Keratinocyte (primary cell): Measurements from ENCODE around the gene LRCH3. TPM values are rescaled to one million over a fixed set of nuclear protein-coding genes. Genes with fewer than 3 reads are reported as not detected.
A peak's percentile ranks its signal among the peaks of the same experiment; 100 is the strongest.

Experiments used
- DNase-seq: peaks from one replicate; pipeline ENCODE4 v3.0.0-alpha.2; 2011; ENCODE audit warnings: low read depth, missing footprints, low spot score
- FAIRE-seq: peaks from 2 replicates; lab custom pipeline; 2011; peaks lifted over from hg19 to GRCh38; lab: Jason Lieb, UNC
- H2AFZ ChIP-seq: 2 replicates; pipeline ENCODE4 v1.6.0; 2012; ENCODE audit warnings: low read length, control low read depth, inconsistent platforms; ENCODE audit not compliant: control insufficient read depth
- H3K27ac ChIP-seq: 2 replicates; pipeline ENCODE4 v1.5.1; 2011; ENCODE audit warnings: low read length; ENCODE audit not compliant: control insufficient read depth, insufficient read depth
- H3K27me3 ChIP-seq: 3 replicates; pipeline ENCODE4 v1.6.0; 2011; ENCODE audit warnings: low read length; ENCODE audit not compliant: control insufficient read depth, insufficient read depth; ENCODE audit errors: extremely low read depth
- H3K36me3 ChIP-seq, 2 experiments: 2 replicates in 1 of 2; 3 replicates in 1 of 2; pipeline ENCODE4 v1.5.1; 2011; ENCODE audit warnings: low read length in 2 of 2, mild to moderate bottlenecking in 1 of 2; ENCODE audit not compliant: control insufficient read depth in 2 of 2, insufficient read depth in 2 of 2; ENCODE audit errors: extremely low read depth in 1 of 2
- H3K4me1 ChIP-seq: 3 replicates; pipeline ENCODE4 v1.5.1; 2011; ENCODE audit warnings: low read length; ENCODE audit not compliant: control insufficient read depth, insufficient read depth; ENCODE audit errors: extremely low read depth
- H3K4me2 ChIP-seq: 3 replicates; pipeline ENCODE4 v1.6.0; 2011; ENCODE audit warnings: low read depth, low read length; ENCODE audit not compliant: control insufficient read depth, insufficient read depth; ENCODE audit errors: extremely low read depth
- H3K4me3 ChIP-seq, 3 experiments: fragments of 200-600 bp in 1 of 3; sonication (generic) in 1 of 3; 2 replicates in 2 of 3; 3 replicates in 1 of 3; pipeline ENCODE4 v1.5.1; 2011 to 2016; ENCODE audit warnings: low read length in 3 of 3, mild to moderate bottlenecking in 3 of 3, control low read depth in 2 of 3, inconsistent platforms in 1 of 3, low read depth in 1 of 3, mixed read lengths in 1 of 3, mixed run types in 1 of 3, moderate library complexity in 1 of 3; ENCODE audit not compliant: control insufficient read depth in 2 of 3, insufficient read depth in 2 of 3; ENCODE audit errors: extremely low read depth in 1 of 3
- H3K79me2 ChIP-seq: 2 replicates; pipeline ENCODE4 v1.6.0; 2012; ENCODE audit warnings: low read length; ENCODE audit not compliant: control insufficient read depth, insufficient read depth
- H3K9ac ChIP-seq: 3 replicates; pipeline ENCODE4 v1.6.0; 2011; ENCODE audit warnings: low read length; ENCODE audit not compliant: control insufficient read depth, insufficient read depth; ENCODE audit errors: extremely low read depth
- H3K9me1 ChIP-seq: 3 replicates; pipeline ENCODE4 v1.6.0; 2011; ENCODE audit warnings: low read length; ENCODE audit not compliant: control insufficient read depth, insufficient read depth; ENCODE audit errors: extremely low read depth
- H3K9me3 ChIP-seq: 2 replicates; pipeline ENCODE4 v1.5.1; 2012; ENCODE audit warnings: low read depth, low read length; ENCODE audit not compliant: control insufficient read depth
- H4K20me1 ChIP-seq: 3 replicates; pipeline ENCODE4 v1.6.0; 2011; ENCODE audit warnings: low read length; ENCODE audit not compliant: control insufficient read depth, insufficient read depth; ENCODE audit errors: extremely low read depth
- EZH2 ChIP-seq: IDR thresholded peaks from one replicate; pipeline ENCODE4 v1.6.1; 2012; ENCODE audit warnings: inconsistent platforms, mild to moderate bottlenecking, low read length, moderate library complexity
- dilution Hi-C: fragments of 300-500 bp; cut with MboI; formaldehyde crosslinking; loops from one replicate; pipeline ENCODE4 v1.7.0; 2020; ENCODE audit warnings: low sequenced_read_pairs; ENCODE audit not compliant: extremely low pct_ligation_motif_present
- polyA minus RNA-seq, 3 experiments: library from RNA; depleted of rRNA, polyadenylated mRNA; stranded (reverse); fragments of >200 nt; gene quantifications; 1 replicate in 1 of 3; 2 replicates in 1 of 3; 3 replicates in 1 of 3; pipeline ENCODE4 v1.2.3, GENCODE V29; 2011
- polyA plus RNA-seq, 5 experiments: library from polyadenylated mRNA; depleted of rRNA in 3 of 5; stranded (reverse) in 3 of 5; stranded (forward) in 1 of 5; unstranded in 1 of 5; fragments of >200 nt; gene quantifications; 1 replicate in 1 of 5; 2 replicates in 3 of 5; 3 replicates in 1 of 5; pipeline versions ENCODE4 v1.2.1 to v1.2.3, GENCODE V29; 2011 to 2012; ENCODE audit warnings: missing spikeins in 2 of 5, low read depth in 1 of 5, low replicate concordance in 1 of 5
- TF ChIP-seq, protein P1 (sequence below), 3 experiments: IDR thresholded peaks in 1 of 3; conservative IDR thresholded peaks in 1 of 3; optimal IDR thresholded peaks in 1 of 3; 2 replicates in 2 of 3; 3 replicates in 1 of 3; pipeline versions ENCODE3 to v1.5.1; 2011; ENCODE audit warnings: low read length in 3 of 3, mild to moderate bottlenecking in 3 of 3, moderate library complexity in 2 of 3, control low read depth in 1 of 3, inconsistent platforms in 1 of 3; ENCODE audit not compliant: insufficient read depth in 2 of 3; ENCODE audit errors: extremely low read depth in 1 of 3

Gene LRCH3
- polyA plus RNA-seq (31.6 to 50.2 TPM (median 47.4 TPM) in 3 replicates), polyA minus RNA-seq (58.4 to 112 TPM (median 77.9 TPM) in 3 replicates)
- 16.5 TPM for polyA plus RNA-seq (2011; ENCODE audit: low read depth)
- 41.8 and 45.6 TPM in 2 replicates for polyA plus RNA-seq (2011; cell fraction: cytosol; rRNA removed)
- 47.2 and 69.4 TPM in 2 replicates for polyA plus RNA-seq (2011; cell fraction: nucleus; rRNA removed)
- 10.2 and 21.8 TPM in 2 replicates for polyA plus RNA-seq (2012; ENCODE audit: low replicate concordance)
- 21.1 TPM for polyA minus RNA-seq (2011; cell fraction: cytosol; rRNA and poly(A)+ RNA removed)
- 49.9 and 88.2 TPM in 2 replicates for polyA minus RNA-seq (2011; cell fraction: nucleus; rRNA and poly(A)+ RNA removed)

- Histone ChIP-seq H3K27ac (peak within 1 kb of the TSS; percentile 88), H2AFZ (peak within 1 kb of the TSS; percentile 95), H3K4me1 (peaks cover 17% of the 10 kb centered on the region), H3K9me1 (no peaks in the 10 kb centered on the region), H3K4me2 (peak within 1 kb of the TSS; percentile 77), H3K9ac (peak within 1 kb of the TSS; percentile 98), H3K79me2 (peaks cover 48% of the 10 kb centered on the region), H3K4me3 (peak within 1 kb of the TSS; percentile 89 to 93 (median 89)), H3K36me3 (no peaks in the 10 kb centered on the region), H3K9me3 (no peaks in the 10 kb centered on the region), H4K20me1 (peaks cover 2% of the 10 kb centered on the region), H3K27me3 (no peaks in the 10 kb centered on the region)
- dilution Hi-C loops = no loop called here
- TF ChIP-seq EZH2 = no peak
- TF ChIP-seq, protein P1, sequence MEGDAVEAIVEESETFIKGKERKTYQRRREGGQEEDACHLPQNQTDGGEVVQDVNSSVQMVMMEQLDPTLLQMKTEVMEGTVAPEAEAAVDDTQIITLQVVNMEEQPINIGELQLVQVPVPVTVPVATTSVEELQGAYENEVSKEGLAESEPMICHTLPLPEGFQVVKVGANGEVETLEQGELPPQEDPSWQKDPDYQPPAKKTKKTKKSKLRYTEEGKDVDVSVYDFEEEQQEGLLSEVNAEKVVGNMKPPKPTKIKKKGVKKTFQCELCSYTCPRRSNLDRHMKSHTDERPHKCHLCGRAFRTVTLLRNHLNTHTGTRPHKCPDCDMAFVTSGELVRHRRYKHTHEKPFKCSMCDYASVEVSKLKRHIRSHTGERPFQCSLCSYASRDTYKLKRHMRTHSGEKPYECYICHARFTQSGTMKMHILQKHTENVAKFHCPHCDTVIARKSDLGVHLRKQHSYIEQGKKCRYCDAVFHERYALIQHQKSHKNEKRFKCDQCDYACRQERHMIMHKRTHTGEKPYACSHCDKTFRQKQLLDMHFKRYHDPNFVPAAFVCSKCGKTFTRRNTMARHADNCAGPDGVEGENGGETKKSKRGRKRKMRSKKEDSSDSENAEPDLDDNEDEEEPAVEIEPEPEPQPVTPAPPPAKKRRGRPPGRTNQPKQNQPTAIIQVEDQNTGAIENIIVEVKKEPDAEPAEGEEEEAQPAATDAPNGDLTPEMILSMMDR (optimal IDR thresholded peaks at IDR 0.05 in 1 of 3, IDR thresholded peaks at IDR 0.05 in 1 of 3, conservative IDR thresholded peaks at IDR 0.05 in 1 of 3; ENCODE audit: extremely low read depth in 1 of 3, insufficient read depth in 2 of 3, low read length in 3 of 3) = no peak
- DNase-seq (no peak), FAIRE-seq (no peak)
Observed at GRCh38 chr3:197791113-197791891, at the start of gene LRCH3. TSS of gene LRCH3 (plus strand) at chr3:197791254. CDS start at chr3:197791279, 25 bp downstream.

- H3K9ac ChIP-seq = no peak overlapping the region
- no peak overlapping the region for H3K27ac ChIP-seq
- H3K79me2 ChIP-seq = no peaks in the 10 kb centered on the region
- H2AFZ ChIP-seq = no peak overlapping the region
- dilution Hi-C loops = no loop called here
- no peaks in the 10 kb centered on the region for H3K27me3 ChIP-seq
- no peaks in the 10 kb centered on the region for H3K36me3 ChIP-seq
- FAIRE-seq = no peak
- TF ChIP-seq EZH2 = no peak
- TF ChIP-seq, protein P1 (optimal IDR thresholded peaks at IDR 0.05 in 1 of 3, IDR thresholded peaks at IDR 0.05 in 1 of 3, conservative IDR thresholded peaks at IDR 0.05 in 1 of 3; ENCODE audit: extremely low read depth in 1 of 3, insufficient read depth in 2 of 3, low read length in 3 of 3) = no peak
- H3K4me1 ChIP-seq = peaks cover 3% of the 10 kb centered on the region
- no peaks in the 10 kb centered on the region for H3K9me3 ChIP-seq
- H3K4me3 ChIP-seq = no peak overlapping the region
- no peaks in the 10 kb centered on the region for H4K20me1 ChIP-seq
- no peaks in the 10 kb centered on the region for H3K9me1 ChIP-seq
- H3K4me2 ChIP-seq = no peak overlapping the region
- no peak for DNase-seq
Observed at GRCh38 chr3:197742787-197743186, 48.3 kb upstream of the LRCH3 start.
